NCI-H1417 (cell line): ENCODE results near the gene RBFOX2.

Experiments
- DNase-seq, 3 experiments: peaks; one replicate each; lab custom pipeline; 2025; lab: John Stamatoyannopoulos, UW

Gene RBFOX2

GRCh38 chr22:35783943-35784614, 244.5 kb downstream of the RBFOX2 start:
- no peak for DNase-seq

GRCh38 chr22:35782504-35782903, 246.1 kb downstream of the RBFOX2 start:
- DNase-seq: no peak

- no peak for DNase-seq
Observed at GRCh38 chr22:35781898-35782297, 246.7 kb downstream of the RBFOX2 start.

- no peak for DNase-seq
Observed at GRCh38 chr22:35777335-35777975, 251.2 kb downstream of the RBFOX2 start.

- no peak for DNase-seq
Observed at GRCh38 chr22:35775339-35775738, 253.3 kb downstream of the RBFOX2 start.

GRCh38 chr22:35769974-35770373, 258.6 kb downstream of the RBFOX2 start:
- DNase-seq: no peak

GRCh38 chr22:35766654-35767580, 261.7 kb downstream of the RBFOX2 start:
- DNase-seq: peak in 1 of 3 experiments; percentile 39

- DNase-seq: peak in 1 of 3 experiments; percentile 0
Observed at GRCh38 chr22:35761037-35761436, 267.6 kb downstream of the RBFOX2 start.

GRCh38 chr22:35758394-35758793, 270.2 kb downstream of the RBFOX2 start:
- no peak for DNase-seq

GRCh38 chr22:35756722-35757121, 271.9 kb downstream of the RBFOX2 start:
- DNase-seq: no peak

- DNase-seq: no peak
Observed at GRCh38 chr22:35754761-35755160, 273.9 kb downstream of the RBFOX2 start.

- no peak for DNase-seq
Observed at GRCh38 chr22:35752863-35753189, 275.8 kb downstream of the RBFOX2 start.

- DNase-seq: no peak
Observed at GRCh38 chr22:35752006-35752862, 276.4 kb downstream of the RBFOX2 start.

GRCh38 chr22:35749808-35750207, 278.8 kb downstream of the RBFOX2 start:
- no peak for DNase-seq

- no peak for DNase-seq
Observed at GRCh38 chr22:35746946-35747703, 281.5 kb downstream of the RBFOX2 start.

GRCh38 chr22:35746248-35746647, 282.4 kb downstream of the RBFOX2 start:
- DNase-seq: no peak

GRCh38 chr22:35743326-35743860, 285.2 kb downstream of the RBFOX2 start:
- DNase-seq: no peak

GRCh38 chr22:35742342-35743100, 286.1 kb downstream of the RBFOX2 start:
- no peak for DNase-seq

- DNase-seq: no peak
Observed at GRCh38 chr22:35740616-35741015, 288.0 kb downstream of the RBFOX2 start.

- no peak for DNase-seq
Observed at GRCh38 chr22:35739931-35740380, 288.7 kb downstream of the RBFOX2 start.
